Psoas muscle (tissue), 8 donors: ENCODE data around the gene CD300C. TPM values are rescaled to one million over a fixed set of nuclear protein-coding genes. Genes with fewer than 3 reads are reported as not detected.

ENCODE experiments used
- ATAC-seq, 4 donors: fragments of 200-7000 bp; cut with Tn5 transposase; one replicate each; pipeline ENCODE4 v1.9.1; 2020; ENCODE audit warnings: moderate library complexity in 3 of 4, mild to moderate bottlenecking in 2 of 4
- DNase-seq, 2 donors: peaks; one replicate each; pipeline ENCODE4 v3.0.0-alpha.2; 2020
- H3K27ac ChIP-seq: fragments of 200-600 bp; one replicate; pipeline ENCODE4 v1.8.0; 2022
- H3K27me3 ChIP-seq, 3 donors: fragments of 200-600 bp in 1 of 3; one replicate each; pipeline versions ENCODE4 v1.6.1 to v1.8.0; 2013 to 2022; ENCODE audit warnings: low read length in 2 of 3, mild to moderate bottlenecking in 2 of 3, moderate library complexity in 1 of 3; ENCODE audit not compliant: insufficient read depth in 3 of 3
- H3K36me3 ChIP-seq, 2 donors: fragments of 200-600 bp in 1 of 2; one replicate each; pipeline versions ENCODE4 v1.6.1 to v1.8.0; 2013 to 2022; ENCODE audit warnings: low read depth in 1 of 2, mild to moderate bottlenecking in 1 of 2, moderate library complexity in 1 of 2; ENCODE audit not compliant: insufficient read depth in 1 of 2
- H3K4me1 ChIP-seq: fragments of 200-600 bp; one replicate; pipeline ENCODE4 v1.8.0; 2022
- H3K4me3 ChIP-seq: fragments of 200-600 bp; one replicate; pipeline ENCODE4 v1.8.0; 2022; ENCODE audit warnings: mild to moderate bottlenecking
- H3K9me3 ChIP-seq: fragments of 200-600 bp; one replicate; pipeline ENCODE4 v1.8.0; 2022
- WGBS, 3 donors: extraction: QIAGEN DNeasy Blood & Tissue Kit; methylation state at CpG; one replicate each; pipeline versions ENCODE4 v1.1.6 to v1.1.7; 2013; 5-methylcytosine and 5-hydroxymethylcytosine counted together
- intact Hi-C, 2 donors: fragments of 100-400 bp; cut with DNase I; formaldehyde crosslinking; loops; one replicate each; pipeline versions ENCODE4 v1.11.0 to v1.14.2; 2022
- polyA plus RNA-seq, 3 donors: library from polyadenylated mRNA; stranded (reverse); fragments of 200-250 nt; gene quantifications; one replicate each; pipeline ENCODE4 v1.2.3, GENCODE V29; 2013
- total RNA-seq, 4 donors: library from RNA; stranded (reverse); fragmentation: NEBNext Ultra II Directional in 2 of 4; extraction: Animal tissue kit (Norgen Biotek cat#: 25700) in 2 of 4; gene quantifications; one replicate each; pipeline versions ENCODE4 v1.2.1 to v1.2.4, GENCODE V29; 2021 to 2023
- TF ChIP-seq, protein P1 (sequence below): fragments of 200-600 bp; IDR thresholded peaks from one replicate; pipeline ENCODE4 v1.8.0; 2022; ENCODE audit warnings: antibody characterized with exemption
- donor health status: healthy with polysubstance abuse.
- donor health status: DM: no; HTN: no; CAD: no; lungs with moderate emphysema.
- donor health status: Bipolar disorder and iron deficiency.
- donor health status: healthy.
- donor health status: DM: yes; HTN: yes; CAD: no.
- donor health status: DM: no; HTN: no; CAD: no.
- donor health status: DM: no; HTN: no; CAD: no.
- donor health status: DM: yes; HTN: yes; CAD: no.

Gene CD300C
- total and polyA plus RNA-seq, 7 donors = 0.03 to 0.44 (median 0.32) TPM

DNA sequence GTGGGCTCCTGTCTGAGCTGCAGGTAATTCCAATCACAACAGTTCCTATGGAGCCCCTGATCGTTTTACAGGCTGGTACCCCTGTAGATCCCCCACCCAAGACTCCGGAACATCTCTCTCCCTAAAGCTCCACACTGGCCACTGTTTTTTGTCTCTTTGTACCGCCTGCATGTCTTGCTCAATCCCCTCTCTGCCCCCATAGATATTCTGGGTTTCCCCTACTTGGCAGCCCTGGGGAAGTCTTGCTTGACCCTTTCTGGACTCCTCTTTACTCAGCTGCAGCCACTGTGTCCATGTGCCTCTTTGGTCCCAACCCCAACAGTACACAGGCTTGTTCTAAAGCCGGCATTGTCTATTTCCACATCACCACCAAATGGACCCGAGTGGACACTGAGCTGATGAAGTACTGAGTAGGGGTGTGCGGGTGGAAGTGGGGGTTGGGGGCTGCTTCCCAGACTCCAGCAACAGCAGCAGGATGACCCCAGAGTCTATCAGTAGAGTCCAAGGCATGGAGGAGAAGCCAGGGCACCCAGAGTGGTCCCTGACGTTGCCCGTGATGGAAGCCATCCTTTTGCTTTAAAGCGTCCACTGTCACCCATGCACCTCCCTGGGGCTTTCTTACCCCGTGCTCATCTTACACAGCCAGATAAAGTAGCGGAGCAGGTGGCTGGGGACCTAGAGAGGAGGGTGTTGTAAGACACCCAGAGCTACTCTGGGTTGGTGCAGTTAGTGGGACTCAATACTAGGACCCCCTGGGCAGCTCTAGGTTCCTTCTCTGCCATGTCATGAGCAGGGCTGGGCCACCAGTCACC lies 21.1 kb downstream of the CD300C start:
- Histone ChIP-seq H3K36me3 (no peaks in the 10 kb centered on the region), H3K9me3 (peaks cover 3% of the 10 kb centered on the region), H3K4me3 (no peak overlapping the region), H3K27ac (no peak overlapping the region), H3K27me3 (peaks cover 0 to 4% (median 0%) of the 10 kb centered on the region in 3 donors), H3K4me1 (no peaks in the 10 kb centered on the region)
- TF ChIP-seq, protein P1, sequence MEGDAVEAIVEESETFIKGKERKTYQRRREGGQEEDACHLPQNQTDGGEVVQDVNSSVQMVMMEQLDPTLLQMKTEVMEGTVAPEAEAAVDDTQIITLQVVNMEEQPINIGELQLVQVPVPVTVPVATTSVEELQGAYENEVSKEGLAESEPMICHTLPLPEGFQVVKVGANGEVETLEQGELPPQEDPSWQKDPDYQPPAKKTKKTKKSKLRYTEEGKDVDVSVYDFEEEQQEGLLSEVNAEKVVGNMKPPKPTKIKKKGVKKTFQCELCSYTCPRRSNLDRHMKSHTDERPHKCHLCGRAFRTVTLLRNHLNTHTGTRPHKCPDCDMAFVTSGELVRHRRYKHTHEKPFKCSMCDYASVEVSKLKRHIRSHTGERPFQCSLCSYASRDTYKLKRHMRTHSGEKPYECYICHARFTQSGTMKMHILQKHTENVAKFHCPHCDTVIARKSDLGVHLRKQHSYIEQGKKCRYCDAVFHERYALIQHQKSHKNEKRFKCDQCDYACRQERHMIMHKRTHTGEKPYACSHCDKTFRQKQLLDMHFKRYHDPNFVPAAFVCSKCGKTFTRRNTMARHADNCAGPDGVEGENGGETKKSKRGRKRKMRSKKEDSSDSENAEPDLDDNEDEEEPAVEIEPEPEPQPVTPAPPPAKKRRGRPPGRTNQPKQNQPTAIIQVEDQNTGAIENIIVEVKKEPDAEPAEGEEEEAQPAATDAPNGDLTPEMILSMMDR = no peak
- whole genome bisulfite sequencing, 3 donors = 73 to 80% (median 78%) methylated on average over 10 to 11 of the region's 11 CpGs
- intact Hi-C loops = no loop called here
- DNase-seq (no peak), ATAC-seq (no peak)

DNA sequence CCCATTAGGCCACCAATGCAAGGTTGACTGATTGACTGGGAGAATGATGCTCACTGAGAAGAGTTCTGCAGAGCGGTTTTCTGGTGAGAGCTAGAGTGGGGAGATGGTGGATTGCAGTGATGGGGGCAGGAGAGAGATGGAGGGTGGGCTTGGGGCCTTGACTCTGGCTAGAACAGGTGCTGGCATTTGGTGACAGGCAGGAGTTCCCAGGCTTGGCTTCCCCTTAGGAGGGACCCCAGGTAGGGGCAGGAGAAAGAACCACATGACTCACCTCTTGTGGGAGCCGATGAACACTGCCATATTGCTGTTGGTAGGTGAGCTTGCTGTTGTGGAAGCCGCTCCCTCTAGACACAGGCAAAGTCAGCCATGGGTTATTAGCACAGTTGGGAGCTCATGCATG lies 22.6 kb downstream of the CD300C start:
- no peak overlapping the region for H3K4me3 ChIP-seq
- H3K27ac ChIP-seq = no peak overlapping the region
- DNase-seq (no peak), ATAC-seq (no peak)
- 85 to 92% (median 86%) methylated on average over 3 of the region's 3 CpGs for WGBS, 3 donors
- H3K36me3 ChIP-seq = no peaks in the 10 kb centered on the region
- intact Hi-C loops = no loop called here
- no peaks in the 10 kb centered on the region for H3K4me1 ChIP-seq
- H3K9me3 ChIP-seq = peaks cover 3% of the 10 kb centered on the region
- peaks cover 0 to 4% (median 0%) of the 10 kb centered on the region in 3 donors for H3K27me3 ChIP-seq
- TF ChIP-seq, protein P1 = no peak

GRCh38 chr17:74522381-74523105 lies 23.4 kb downstream of the CD300C start:
- no peaks in the 10 kb centered on the region for H3K4me1 ChIP-seq
- H3K4me3 ChIP-seq = no peak overlapping the region
- no peak overlapping the region for H3K27ac ChIP-seq
- ATAC-seq (no peak), DNase-seq (no peak)
- H3K27me3 ChIP-seq = peaks cover 0 to 4% (median 0%) of the 10 kb centered on the region in 3 donors
- no peaks in the 10 kb centered on the region for H3K36me3 ChIP-seq
- peaks cover 3% of the 10 kb centered on the region for H3K9me3 ChIP-seq
- 77 to 84% (median 81%) methylated on average over 10 of the region's 10 CpGs for WGBS, 3 donors
- intact Hi-C loops = no loop called here
- TF ChIP-seq, protein P1 = no peak

GRCh38 chr17:74521701-74522201 lies 24.2 kb downstream of the CD300C start:
- Histone ChIP-seq H3K4me3 (no peak overlapping the region), H3K27me3 (peaks cover 0 to 4% (median 0%) of the 10 kb centered on the region in 3 donors), H3K9me3 (peaks cover 3% of the 10 kb centered on the region), H3K27ac (peak overlapping the region; percentile 3), H3K4me1 (no peaks in the 10 kb centered on the region), H3K36me3 (no peaks in the 10 kb centered on the region)
- TF ChIP-seq, protein P1 = no peak
- DNase-seq (no peak), ATAC-seq (no peak)
- WGBS, 3 donors = 81 to 89% (median 82%) methylated on average over 9 of the region's 9 CpGs
- intact Hi-C loops = no loop called here
